Osteoblast (primary cell): ENCODE data around the gene POMGNT1. TPM values are rescaled to one million over a fixed set of nuclear protein-coding genes. Genes with fewer than 3 reads are reported as not detected.

ENCODE experiments used
- DNase-seq: peaks from one replicate; pipeline ENCODE4 v3.0.0; 2011; ENCODE audit warnings: low spot score, mixed read lengths; ENCODE audit not compliant: insufficient read length; ENCODE audit errors: missing footprints
- H2AFZ ChIP-seq: 2 replicates; pipeline ENCODE4 v1.6.0; 2011; ENCODE audit warnings: mild to moderate bottlenecking, low read length
- H3K27ac ChIP-seq: 2 replicates; pipeline ENCODE4 v1.5.1; 2011; ENCODE audit warnings: mild to moderate bottlenecking, low read depth, low read length, moderate library complexity
- H3K27me3 ChIP-seq: 2 replicates; pipeline ENCODE4 v1.6.0; 2012; ENCODE audit warnings: mild to moderate bottlenecking, control low read depth, inconsistent platforms, low read length, moderate library complexity; ENCODE audit not compliant: insufficient read depth
- H3K36me3 ChIP-seq: 2 replicates; pipeline ENCODE4 v1.5.1; 2011; ENCODE audit warnings: mild to moderate bottlenecking, low read length, control low read depth, moderate library complexity; ENCODE audit not compliant: insufficient read depth
- H3K4me1 ChIP-seq: 2 replicates; pipeline ENCODE4 v1.5.1; 2011; ENCODE audit warnings: mild to moderate bottlenecking, low read length, control low read depth, moderate library complexity; ENCODE audit not compliant: insufficient read depth
- H3K4me2 ChIP-seq: 2 replicates; pipeline ENCODE4 v1.6.0; 2011; ENCODE audit warnings: mild to moderate bottlenecking, low read length; ENCODE audit not compliant: insufficient read depth
- H3K4me3 ChIP-seq: fragments of 200-600 bp; sonication (generic); 3 replicates; pipeline ENCODE4 v1.5.1; 2012; ENCODE audit warnings: mild to moderate bottlenecking, low read length, inconsistent platforms; ENCODE audit not compliant: insufficient read depth
- H3K79me2 ChIP-seq: 2 replicates; pipeline ENCODE4 v1.6.0; 2012; ENCODE audit warnings: mild to moderate bottlenecking, low read length, control low read depth, inconsistent platforms; ENCODE audit not compliant: insufficient read depth
- H3K9me3 ChIP-seq: 2 replicates; pipeline ENCODE4 v1.5.1; 2011; ENCODE audit warnings: low read depth, low read length, control low read depth
- H4K20me1 ChIP-seq: 2 replicates; pipeline ENCODE4 v1.6.0; 2012; ENCODE audit warnings: mild to moderate bottlenecking, low read length, control low read depth; ENCODE audit not compliant: insufficient read depth
- total RNA-seq: library from RNA; depleted of rRNA; stranded (reverse); fragments of >200 nt; gene quantifications from 2 replicates; pipeline ENCODE4 v1.2.3, GENCODE V29; 2012
- TF ChIP-seq, protein P1 (sequence below): IDR thresholded peaks from 2 replicates; pipeline ENCODE4 v1.5.1; 2011; ENCODE audit warnings: mild to moderate bottlenecking, low read depth, low read length, moderate library complexity; ENCODE audit errors: extremely low read depth

POMGNT1 gene
- total RNA-seq, 1 donor: 45.6 TPM

DNA sequence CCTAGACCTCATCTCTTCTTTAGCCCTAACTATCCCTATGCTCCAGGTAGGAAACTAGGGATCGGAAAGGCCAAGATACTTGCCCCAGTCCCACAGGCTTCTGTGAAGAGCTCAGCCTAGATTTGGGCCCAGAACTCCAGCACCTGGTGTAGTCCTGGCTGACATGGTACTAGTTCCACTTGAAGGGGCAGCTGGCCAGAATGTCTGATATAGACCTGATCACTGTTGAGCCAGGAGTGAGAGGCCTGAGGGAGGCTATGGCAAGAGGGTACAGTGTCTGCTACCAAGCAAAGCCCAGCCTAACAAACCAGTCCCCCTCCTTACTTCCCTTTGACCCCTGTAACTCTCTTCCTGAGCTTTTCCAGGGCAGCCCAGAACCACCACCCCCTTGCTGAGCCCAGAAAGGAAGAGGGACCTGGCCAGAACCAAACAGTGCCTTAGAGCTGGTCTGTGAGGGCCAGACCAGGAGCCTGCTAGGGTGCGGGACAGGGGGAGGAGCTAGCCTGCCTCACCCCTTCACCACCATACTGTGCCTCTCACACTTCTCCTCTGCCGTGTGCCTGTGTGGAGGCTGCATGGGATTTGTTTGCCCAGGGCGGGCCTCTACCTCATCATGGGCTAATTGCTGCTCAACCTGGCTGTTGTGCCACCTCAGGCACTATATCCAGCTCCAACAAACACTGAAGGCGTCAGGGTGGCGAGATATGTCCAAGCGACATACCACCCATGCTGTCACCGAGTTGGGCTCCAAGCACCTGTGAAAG lies 10.9 kb downstream of the POMGNT1 start:
- Histone ChIP-seq H3K36me3 (peaks cover 32% of the 10 kb centered on the region), H2AFZ (no peak overlapping the region), H3K27me3 (no peaks in the 10 kb centered on the region), H3K79me2 (no peaks in the 10 kb centered on the region), H3K4me3 (no peak overlapping the region), H4K20me1 (no peaks in the 10 kb centered on the region), H3K9me3 (no peaks in the 10 kb centered on the region), H3K4me1 (peaks cover 22% of the 10 kb centered on the region), H3K4me2 (no peak overlapping the region), H3K27ac (no peak overlapping the region)
- peak; percentile 66 for DNase-seq
- TF ChIP-seq, protein P1, sequence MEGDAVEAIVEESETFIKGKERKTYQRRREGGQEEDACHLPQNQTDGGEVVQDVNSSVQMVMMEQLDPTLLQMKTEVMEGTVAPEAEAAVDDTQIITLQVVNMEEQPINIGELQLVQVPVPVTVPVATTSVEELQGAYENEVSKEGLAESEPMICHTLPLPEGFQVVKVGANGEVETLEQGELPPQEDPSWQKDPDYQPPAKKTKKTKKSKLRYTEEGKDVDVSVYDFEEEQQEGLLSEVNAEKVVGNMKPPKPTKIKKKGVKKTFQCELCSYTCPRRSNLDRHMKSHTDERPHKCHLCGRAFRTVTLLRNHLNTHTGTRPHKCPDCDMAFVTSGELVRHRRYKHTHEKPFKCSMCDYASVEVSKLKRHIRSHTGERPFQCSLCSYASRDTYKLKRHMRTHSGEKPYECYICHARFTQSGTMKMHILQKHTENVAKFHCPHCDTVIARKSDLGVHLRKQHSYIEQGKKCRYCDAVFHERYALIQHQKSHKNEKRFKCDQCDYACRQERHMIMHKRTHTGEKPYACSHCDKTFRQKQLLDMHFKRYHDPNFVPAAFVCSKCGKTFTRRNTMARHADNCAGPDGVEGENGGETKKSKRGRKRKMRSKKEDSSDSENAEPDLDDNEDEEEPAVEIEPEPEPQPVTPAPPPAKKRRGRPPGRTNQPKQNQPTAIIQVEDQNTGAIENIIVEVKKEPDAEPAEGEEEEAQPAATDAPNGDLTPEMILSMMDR: no peak

- peak; percentile 62 for DNase-seq
- H4K20me1 ChIP-seq: no peaks in the 10 kb centered on the region
- TF ChIP-seq, protein P1: no peak
- no peak overlapping the region for H3K4me3 ChIP-seq
- H3K4me1 ChIP-seq: peaks cover 28% of the 10 kb centered on the region
- no peak overlapping the region for H3K4me2 ChIP-seq
- no peaks in the 10 kb centered on the region for H3K9me3 ChIP-seq
- peaks cover 24% of the 10 kb centered on the region for H3K36me3 ChIP-seq
- no peaks in the 10 kb centered on the region for H3K27me3 ChIP-seq
- no peak overlapping the region for H3K27ac ChIP-seq
- no peaks in the 10 kb centered on the region for H3K79me2 ChIP-seq
- H2AFZ ChIP-seq: no peak overlapping the region
Observed at GRCh38 chr1:46186076-46186475, 12.2 kb downstream of the POMGNT1 start.

DNA sequence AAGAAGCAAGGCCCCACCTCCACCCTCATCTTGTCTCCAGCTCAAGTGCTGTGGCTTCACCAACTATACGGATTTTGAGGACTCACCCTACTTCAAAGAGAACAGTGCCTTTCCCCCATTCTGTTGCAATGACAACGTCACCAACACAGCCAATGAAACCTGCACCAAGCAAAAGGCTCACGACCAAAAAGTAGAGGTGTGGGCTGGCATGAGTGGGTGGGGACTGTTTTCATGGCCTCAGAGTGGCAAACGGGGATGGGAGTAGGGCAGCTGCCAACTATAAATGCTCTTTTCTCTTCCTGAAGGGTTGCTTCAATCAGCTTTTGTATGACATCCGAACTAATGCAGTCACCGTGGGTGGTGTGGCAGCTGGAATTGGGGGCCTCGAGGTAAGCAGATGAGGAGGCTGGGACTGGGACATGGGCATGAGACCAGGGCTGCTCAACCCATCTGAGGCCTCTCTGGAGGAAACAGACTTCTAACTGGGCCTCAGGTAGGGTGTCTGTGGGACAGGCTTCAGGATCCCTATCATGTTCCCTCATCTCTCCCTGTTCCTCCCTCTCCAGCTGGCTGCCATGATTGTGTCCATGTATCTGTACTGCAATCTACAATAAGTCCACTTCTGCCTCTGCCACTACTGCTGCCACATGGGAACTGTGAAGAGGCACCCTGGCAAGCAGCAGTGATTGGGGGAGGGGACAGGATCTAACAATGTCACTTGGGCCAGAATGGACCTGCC lies 13.1 kb downstream of the POMGNT1 start:
- H4K20me1 ChIP-seq: no peaks in the 10 kb centered on the region
- H3K79me2 ChIP-seq: no peaks in the 10 kb centered on the region
- no peak overlapping the region for H3K4me3 ChIP-seq
- H3K9me3 ChIP-seq: no peaks in the 10 kb centered on the region
- H3K27me3 ChIP-seq: no peaks in the 10 kb centered on the region
- H3K4me2 ChIP-seq: no peak overlapping the region
- no peak overlapping the region for H2AFZ ChIP-seq
- TF ChIP-seq, protein P1: no peak
- no peak for DNase-seq
- H3K27ac ChIP-seq: no peak overlapping the region
- H3K36me3 ChIP-seq: peaks cover 21% of the 10 kb centered on the region
- H3K4me1 ChIP-seq: peaks cover 25% of the 10 kb centered on the region

DNA sequence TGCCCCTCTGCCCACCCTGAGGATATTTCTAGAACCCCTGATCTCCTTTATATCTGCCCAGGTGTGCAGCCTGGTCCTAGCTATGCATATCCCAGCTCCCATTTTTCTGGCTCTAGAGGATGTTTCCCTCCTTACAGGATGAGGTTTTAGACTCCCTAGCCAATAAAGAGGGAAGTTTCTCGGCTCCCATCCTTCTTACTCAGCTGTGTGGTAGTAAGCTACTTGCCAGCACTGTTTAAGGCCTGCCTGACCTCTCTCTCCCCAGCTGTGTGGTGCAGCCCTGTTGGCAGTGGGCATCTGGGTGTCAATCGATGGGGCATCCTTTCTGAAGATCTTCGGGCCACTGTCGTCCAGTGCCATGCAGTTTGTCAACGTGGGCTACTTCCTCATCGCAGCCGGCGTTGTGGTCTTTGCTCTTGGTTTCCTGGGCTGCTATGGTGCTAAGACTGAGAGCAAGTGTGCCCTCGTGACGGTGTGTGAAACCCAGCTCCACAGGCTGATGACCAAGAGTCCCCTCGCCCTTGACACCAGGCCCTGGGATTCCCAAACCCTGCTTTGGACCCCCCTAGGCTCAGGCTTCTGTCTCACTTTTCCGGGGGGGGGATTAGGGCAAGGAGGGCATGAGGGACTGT lies 14.2 kb downstream of the POMGNT1 start:
- H3K9me3 ChIP-seq: no peaks in the 10 kb centered on the region
- H3K4me3 ChIP-seq: peak overlapping the region; percentile 10
- H3K79me2 ChIP-seq: no peaks in the 10 kb centered on the region
- H3K27ac ChIP-seq: peak overlapping the region; percentile 91
- peaks cover 11% of the 10 kb centered on the region for H3K36me3 ChIP-seq
- no peaks in the 10 kb centered on the region for H3K27me3 ChIP-seq
- H4K20me1 ChIP-seq: no peaks in the 10 kb centered on the region
- DNase-seq: peak; percentile 84
- H2AFZ ChIP-seq: peak overlapping the region; percentile 57
- H3K4me2 ChIP-seq: peak overlapping the region; percentile 57
- H3K4me1 ChIP-seq: peaks cover 25% of the 10 kb centered on the region
- TF ChIP-seq, protein P1: no peak
